Aorta (tissue), 5 donors: ENCODE data around the gene ALOX15B. TPM values are rescaled to one million over a fixed set of nuclear protein-coding genes. Genes with fewer than 3 reads are reported as not detected.

Experiments used
- ATAC-seq: fragments of 200-7000 bp; cut with Tn5 transposase; one replicate; pipeline ENCODE4 v1.9.1; 2022; ENCODE audit warnings: moderate library complexity; ENCODE audit not compliant: low FRiP score
- DNase-seq, 2 donors: peaks; one replicate each; pipeline ENCODE4 v3.0.0-alpha.2; 2020
- H3K27ac ChIP-seq, 2 donors: one replicate each; pipeline ENCODE4 v1.5.1; 2013; ENCODE audit warnings: low read length in 2 of 2, mild to moderate bottlenecking in 2 of 2, moderate library complexity in 2 of 2, control low read depth in 1 of 2, inconsistent platforms in 1 of 2, low read depth in 1 of 2
- H3K27me3 ChIP-seq, 2 donors: one replicate each; pipeline ENCODE4 v1.6.1; 2013; ENCODE audit warnings: control low read depth in 1 of 2, low read length in 1 of 2, mild to moderate bottlenecking in 1 of 2, moderate library complexity in 1 of 2; ENCODE audit not compliant: insufficient read depth in 2 of 2, control insufficient read depth in 1 of 2
- H3K36me3 ChIP-seq, 2 donors: one replicate each; pipeline ENCODE4 v1.6.1; 2013; ENCODE audit warnings: control low read depth in 1 of 2, low read length in 1 of 2, mild to moderate bottlenecking in 1 of 2; ENCODE audit not compliant: insufficient read depth in 2 of 2, control insufficient read depth in 1 of 2
- H3K4me1 ChIP-seq, 2 donors: one replicate each; pipeline ENCODE4 v1.6.1; 2013; ENCODE audit warnings: low read length in 2 of 2, control low read depth in 1 of 2, mild to moderate bottlenecking in 1 of 2, moderate library complexity in 1 of 2; ENCODE audit not compliant: insufficient read depth in 2 of 2, control insufficient read depth in 1 of 2
- H3K4me3 ChIP-seq, 2 donors: one replicate each; pipeline ENCODE4 v1.5.1; 2013; ENCODE audit warnings: low read length in 2 of 2, control low read depth in 1 of 2, mild to moderate bottlenecking in 1 of 2
- H3K9me3 ChIP-seq: one replicate; pipeline ENCODE4 v1.6.1; 2013; ENCODE audit warnings: mild to moderate bottlenecking, low read length; ENCODE audit not compliant: control insufficient read depth
- WGBS, 2 donors: extraction: QIAGEN DNeasy Blood & Tissue Kit; methylation state at CpG; one replicate each; pipeline ENCODE4 v1.1.7; 2013; 5-methylcytosine and 5-hydroxymethylcytosine counted together
- intact Hi-C, 2 donors: fragments of 100-400 bp; cut with DNase I; formaldehyde crosslinking; loops; one replicate each; pipeline versions ENCODE4 v1.14.2 to v1.15.0; 2022
- polyA plus RNA-seq, 2 donors: library from polyadenylated mRNA; stranded (reverse); fragments of 200-250 nt; gene quantifications; one replicate each; pipeline ENCODE4 v1.2.3, GENCODE V29; 2013
- total RNA-seq, 2 donors: library from RNA; stranded (reverse); fragmentation: NEBNext Ultra II Directional; extraction: Animal tissue kit (Norgen Biotek cat#: 25700); gene quantifications; one replicate each; pipeline ENCODE4 v1.2.1, GENCODE V29; 2021
- donor health status: healthy with polysubstance abuse.
- donor health status: Bipolar disorder and iron deficiency.
- donor health status: DM: no; HTN: no; CAD: no.
- donor health status: DM: no; HTN: no; CAD: no.
- donor health status: DM: yes; HTN: yes; CAD: no.

Gene ALOX15B
- total and polyA plus RNA-seq, 4 donors: 0.15 to 2.0 (median 0.65) TPM

DNA sequence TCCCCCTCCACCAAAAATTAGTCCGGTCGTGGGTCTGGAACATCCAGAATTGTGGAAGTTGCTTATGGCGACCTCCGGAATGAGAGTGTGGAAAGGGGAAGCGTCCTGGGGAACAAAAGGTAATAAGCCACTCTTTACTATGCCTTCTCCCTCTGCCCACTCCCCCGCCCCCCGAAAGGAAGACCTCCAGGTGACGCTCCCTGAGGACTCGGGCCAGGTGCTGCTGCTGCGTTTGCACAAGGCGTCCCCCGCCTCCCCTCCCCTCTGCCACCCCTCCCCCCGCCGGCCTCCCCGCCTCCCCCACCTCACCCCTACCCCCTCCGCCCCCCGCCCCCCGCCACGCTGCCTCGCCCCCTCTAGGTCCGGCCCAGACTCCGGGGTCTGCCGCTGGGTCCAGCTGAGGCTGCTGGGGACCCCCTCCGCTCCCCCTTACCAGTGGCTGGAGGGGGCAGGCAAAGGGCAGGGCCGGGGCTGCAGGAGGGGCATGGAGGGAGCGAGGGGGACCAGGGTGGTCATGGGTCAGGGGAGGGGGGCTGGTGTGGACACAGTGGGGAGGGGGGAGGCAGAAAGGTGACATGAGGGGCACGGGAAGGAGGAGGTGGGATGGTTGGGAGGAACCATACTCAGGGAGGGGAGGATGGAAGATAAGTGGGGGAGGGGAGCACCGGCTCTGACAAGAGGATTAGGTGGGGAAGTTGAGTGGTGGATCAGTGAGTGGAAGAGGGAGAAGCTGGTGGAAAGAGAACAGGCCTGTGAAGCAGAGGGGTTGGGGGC lies 25.1 kb downstream of the ALOX15B start:
- WGBS, 2 donors: 10 to 12% methylated on average over 12 to 28 of the region's 28 CpGs
- Histone ChIP-seq H3K36me3 (no peaks in the 10 kb centered on the region), H3K4me3 (no peak overlapping the region), H3K4me1 (no peaks in the 10 kb centered on the region), H3K27me3 (no peaks in the 10 kb centered on the region), H3K27ac (no peak overlapping the region), H3K9me3 (no peaks in the 10 kb centered on the region)
- ATAC-seq (no peak), DNase-seq (peak; percentile 39 to 47)
- intact Hi-C loops: loop anchor here in 1 of 2 donors (10.0 kb wide), 1 partner anchor 51 kb away; the partner anchor contains the start of gene ALOXE3

DNA sequence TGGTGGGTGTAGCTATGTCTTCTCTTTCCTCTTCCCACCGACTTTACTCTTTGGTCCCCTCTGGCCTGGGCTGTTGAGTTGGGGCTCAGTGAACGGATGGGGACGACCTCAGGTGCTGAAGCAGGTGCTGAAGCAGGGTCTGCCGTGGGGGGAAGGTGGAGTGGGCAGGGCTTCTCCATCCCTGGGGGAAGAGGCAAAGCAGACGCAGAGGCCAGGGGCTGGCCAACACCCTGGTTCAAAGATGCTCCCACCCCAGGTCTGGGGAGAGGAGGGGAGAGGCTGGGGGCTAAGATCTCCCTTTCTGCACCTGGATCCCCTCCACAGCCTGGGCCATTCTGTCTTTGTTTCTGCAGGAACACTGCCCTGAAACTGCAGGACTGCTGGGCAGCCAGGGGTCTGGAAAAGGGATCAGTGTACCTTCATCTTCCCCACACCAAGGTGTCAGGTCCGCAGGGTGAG lies 25.7 kb downstream of the ALOX15B start:
- no peaks in the 10 kb centered on the region for H3K27me3 ChIP-seq
- intact Hi-C loops: loop anchor here in 1 of 2 donors (10.0 kb wide), 1 partner anchor 50 kb away; the partner anchor contains the start of gene ALOXE3

DNA sequence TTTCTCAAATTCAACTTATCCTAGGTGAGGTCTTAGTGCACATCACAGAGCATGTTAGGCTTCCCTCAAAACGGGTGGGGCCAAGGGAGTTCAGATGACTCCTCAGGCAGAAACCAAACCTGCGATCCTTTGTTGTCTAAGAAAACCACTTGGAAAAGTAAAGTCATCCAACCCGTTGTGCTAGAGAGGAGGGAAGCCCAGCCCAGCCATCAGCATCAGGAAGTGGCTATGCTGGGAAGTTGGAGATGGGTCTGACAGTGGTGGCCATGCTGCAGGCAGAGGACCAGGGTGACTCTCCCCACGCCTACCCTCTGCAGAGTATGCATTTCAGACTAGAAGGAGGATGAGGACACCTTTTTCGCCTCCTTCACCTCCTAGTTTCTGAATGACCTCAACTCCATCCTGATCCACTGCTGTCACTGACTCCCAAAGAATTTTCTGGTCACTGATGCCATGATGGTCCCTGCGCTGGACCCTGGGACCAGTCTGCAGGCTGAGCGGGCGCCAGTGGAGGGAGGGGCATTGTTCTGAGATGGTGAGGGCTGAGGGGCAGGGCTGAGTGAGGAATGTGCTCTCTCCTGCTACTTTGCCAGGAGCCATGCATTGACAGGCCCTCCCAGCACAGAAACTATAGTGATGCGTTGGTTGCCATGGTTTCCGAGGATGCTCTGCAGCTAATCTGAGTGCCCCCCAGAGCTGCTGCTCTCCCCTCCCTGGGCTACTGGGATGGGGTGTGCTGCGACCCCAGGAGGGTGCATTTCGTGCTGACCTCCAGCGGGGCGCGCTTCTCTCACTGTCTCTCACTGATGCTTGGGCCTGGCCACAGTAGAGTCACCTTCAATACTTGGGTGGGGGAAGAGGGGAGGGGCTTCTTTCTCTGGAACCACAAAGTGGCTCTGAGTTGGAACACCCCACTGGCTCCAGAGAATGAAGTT lies 28.2 kb downstream of the ALOX15B start:
- H3K4me3 ChIP-seq: no peak overlapping the region
- DNase-seq (peak; percentile 13 to 58), ATAC-seq (no peak)
- WGBS, 2 donors: 65 to 68% methylated on average over 15 of the region's 15 CpGs
- H3K27me3 ChIP-seq: no peaks in the 10 kb centered on the region
- H3K4me1 ChIP-seq: no peaks in the 10 kb centered on the region
- intact Hi-C loops: loop anchor here in 1 of 2 donors (10.0 kb wide), 1 partner anchor 48 kb away; the partner anchor contains the start of gene ALOXE3
- no peaks in the 10 kb centered on the region for H3K36me3 ChIP-seq
- H3K9me3 ChIP-seq: no peaks in the 10 kb centered on the region
- H3K27ac ChIP-seq: no peak overlapping the region

More for the DNA sequence above, 25.7 kb downstream of the ALOX15B start:
- 45 to 53% methylated on average over 6 of the region's 6 CpGs for WGBS, 2 donors
- no peaks in the 10 kb centered on the region for H3K36me3 ChIP-seq
- no peaks in the 10 kb centered on the region for H3K9me3 ChIP-seq
- ATAC-seq: no peak
- H3K27ac ChIP-seq: no peak overlapping the region
- no peaks in the 10 kb centered on the region for H3K4me1 ChIP-seq
- DNase-seq: peak; percentile 16 to 56
- H3K4me3 ChIP-seq: no peak overlapping the region

DNA sequence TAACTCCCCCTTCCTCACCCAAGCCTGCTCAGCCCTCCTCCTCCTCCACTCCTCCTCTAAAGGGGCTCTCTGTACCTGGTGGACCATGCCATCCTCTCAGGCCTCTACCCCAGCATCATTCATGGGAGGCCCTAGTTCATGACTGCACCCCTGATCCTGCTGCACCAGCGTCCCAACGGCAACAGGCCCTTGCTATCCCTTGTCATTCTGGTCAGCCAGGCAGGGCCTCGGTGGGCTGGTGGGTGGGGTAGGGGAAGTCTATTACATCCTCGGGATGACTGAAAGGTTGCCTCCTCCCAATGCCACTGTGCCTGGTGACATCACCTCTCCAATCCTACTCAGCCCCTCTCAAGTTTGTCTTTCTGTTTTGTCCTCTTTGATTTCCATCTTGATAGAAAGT lies 28.9 kb downstream of the ALOX15B start:
- DNase-seq: peak; percentile 24 to 54
- Histone ChIP-seq H3K9me3 (no peaks in the 10 kb centered on the region), H3K4me3 (no peak overlapping the region), H3K36me3 (no peaks in the 10 kb centered on the region), H3K4me1 (no peaks in the 10 kb centered on the region), H3K27me3 (no peaks in the 10 kb centered on the region), H3K27ac (no peak overlapping the region)
- intact Hi-C loops: loop anchor here in 1 of 2 donors (10.0 kb wide), 1 partner anchor 47 kb away; the partner anchor contains the start of gene ALOXE3
- ATAC-seq: no peak
- 67 to 77% methylated on average over 4 of the region's 4 CpGs for WGBS, 2 donors

DNA sequence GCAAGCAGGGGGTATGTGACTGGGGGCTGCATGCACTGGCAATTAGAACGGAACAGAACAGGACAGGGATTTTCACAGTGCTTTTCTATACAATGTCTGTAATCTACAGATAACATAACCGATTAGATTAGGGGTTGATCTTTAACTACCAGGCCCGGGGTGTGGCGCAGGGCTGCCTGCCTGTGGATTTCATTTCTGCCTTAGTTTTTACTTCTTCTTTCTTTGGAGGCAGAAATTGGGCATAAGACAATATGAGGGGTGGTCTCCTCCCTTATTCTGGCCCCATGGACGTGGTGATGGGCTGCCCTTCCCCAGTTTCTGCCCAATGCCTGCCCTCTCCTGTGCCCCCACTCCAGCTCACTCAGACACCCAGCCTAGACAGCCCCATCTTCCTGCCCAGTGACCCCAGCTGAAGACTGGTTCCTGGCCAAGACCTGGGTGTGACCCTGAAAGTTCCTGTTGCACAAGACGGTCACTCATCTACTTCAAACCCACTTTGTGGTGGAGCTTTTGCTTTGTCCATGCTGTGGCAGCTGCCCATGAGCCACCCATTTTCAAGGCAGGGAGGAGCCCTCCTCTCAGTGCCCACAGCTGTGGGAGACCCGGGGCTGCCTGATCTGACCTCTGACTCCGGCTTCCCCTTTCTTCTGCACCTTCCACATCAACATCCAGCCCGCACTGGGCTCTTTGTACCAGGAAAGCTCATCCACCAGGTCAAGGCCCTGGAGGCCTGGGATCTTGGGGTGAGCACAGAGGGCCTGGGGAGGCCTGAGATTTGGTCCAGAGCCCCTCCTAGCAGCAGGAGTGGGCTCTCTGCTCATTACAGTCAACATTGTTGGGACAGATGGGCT lies 30.1 kb downstream of the ALOX15B start:
- H3K36me3 ChIP-seq: no peaks in the 10 kb centered on the region
- 76 to 86% methylated on average over 9 of the region's 9 CpGs for WGBS, 2 donors
- intact Hi-C loops: loop anchor here in 1 of 2 donors (10.0 kb wide), 1 partner anchor 46 kb away; the partner anchor contains the start of gene ALOXE3
- no peaks in the 10 kb centered on the region for H3K27me3 ChIP-seq
- H3K27ac ChIP-seq: no peak overlapping the region
- no peak overlapping the region for H3K4me3 ChIP-seq
- no peaks in the 10 kb centered on the region for H3K4me1 ChIP-seq
- no peaks in the 10 kb centered on the region for H3K9me3 ChIP-seq
- DNase-seq: peak; percentile 59 to 70
- no peak for ATAC-seq

DNA sequence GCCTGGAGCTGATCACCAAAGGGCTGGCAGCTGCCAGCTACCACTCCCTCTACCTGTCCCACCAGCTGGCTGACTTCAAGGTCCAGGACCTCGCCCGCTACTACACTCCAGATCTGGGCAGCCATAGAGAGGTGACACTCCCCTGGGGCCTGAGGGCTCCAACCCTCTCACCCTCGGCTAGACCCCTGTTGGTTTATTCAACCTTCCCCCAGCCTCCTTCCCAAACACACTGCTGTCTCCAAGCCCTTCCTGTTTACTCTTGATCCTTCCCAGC lies 30.7 kb downstream of the ALOX15B start:
- Histone ChIP-seq H3K36me3 (no peaks in the 10 kb centered on the region), H3K4me1 (no peaks in the 10 kb centered on the region), H3K9me3 (no peaks in the 10 kb centered on the region), H3K27me3 (no peaks in the 10 kb centered on the region), H3K27ac (no peak overlapping the region), H3K4me3 (no peak overlapping the region)
- DNase-seq (peak in 1 of 2 donors; percentile 30), ATAC-seq (no peak)
- 92 to 94% methylated on average over 3 of the region's 3 CpGs for WGBS, 2 donors
- intact Hi-C loops: loop anchor here in 1 of 2 donors (10.0 kb wide), 1 partner anchor 45 kb away; the partner anchor contains the start of gene ALOXE3

DNA sequence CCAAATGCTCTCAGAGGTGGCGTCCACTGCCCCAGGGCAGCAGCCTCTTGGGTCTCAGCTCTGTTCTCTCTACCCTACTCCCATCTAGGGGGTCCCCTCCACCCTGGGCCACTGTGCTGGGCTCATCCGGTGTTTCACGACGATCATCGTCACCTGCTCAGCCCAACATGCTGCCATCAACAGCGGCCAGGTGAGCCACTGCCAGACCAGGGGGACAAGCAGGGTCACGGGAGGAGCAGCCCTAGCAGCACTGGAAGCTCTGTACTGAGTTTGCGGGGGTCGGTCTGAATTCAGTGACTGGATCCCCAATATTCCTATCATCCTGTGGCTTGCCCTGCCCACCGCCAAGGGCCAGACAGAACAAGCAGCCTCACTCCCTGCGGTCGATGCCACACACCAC lies 32.6 kb downstream of the ALOX15B start:
- intact Hi-C loops: loop anchor here in 1 of 2 donors (10.0 kb wide), 1 partner anchor 233 kb away; no protein-coding TSS in a partner anchor
- no peak for ATAC-seq
- H3K27me3 ChIP-seq: no peaks in the 10 kb centered on the region

DNA sequence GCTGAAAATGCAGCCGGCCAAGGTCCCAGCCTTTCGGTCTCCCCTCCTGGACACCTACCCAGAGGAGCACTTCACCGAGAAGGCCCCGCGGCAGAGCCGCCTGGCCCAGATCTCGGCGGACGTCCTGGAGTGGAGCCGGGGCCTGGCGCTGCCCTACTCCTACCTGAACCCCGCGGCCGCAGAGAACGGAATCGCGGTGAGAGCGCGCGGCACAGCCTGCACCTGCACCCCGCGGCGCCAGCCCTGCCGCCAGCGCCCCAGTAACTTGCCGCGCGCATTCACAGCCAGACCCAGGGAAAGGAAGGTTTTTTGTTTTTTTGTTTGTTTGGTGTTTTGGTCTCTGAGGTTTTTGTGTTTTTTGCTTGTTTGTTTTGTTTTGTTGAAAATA lies 33.5 kb downstream of the ALOX15B start:
- H3K27me3 ChIP-seq: no peaks in the 10 kb centered on the region
- H3K4me1 ChIP-seq: no peaks in the 10 kb centered on the region
- 14 to 15% methylated on average over 28 of the region's 28 CpGs for WGBS, 2 donors
- no peaks in the 10 kb centered on the region for H3K36me3 ChIP-seq
- no peak for ATAC-seq
- peak; percentile 34 to 55 for DNase-seq
- no peak overlapping the region for H3K4me3 ChIP-seq
- no peaks in the 10 kb centered on the region for H3K9me3 ChIP-seq
- intact Hi-C loops: loop anchor here in 1 of 2 donors (10.0 kb wide), 1 partner anchor 232 kb away; no protein-coding TSS in a partner anchor
- H3K27ac ChIP-seq: no peak overlapping the region

More for the DNA sequence above, 32.6 kb downstream of the ALOX15B start:
- Histone ChIP-seq H3K36me3 (no peaks in the 10 kb centered on the region), H3K4me1 (no peaks in the 10 kb centered on the region), H3K27ac (no peak overlapping the region), H3K4me3 (no peak overlapping the region), H3K9me3 (no peaks in the 10 kb centered on the region)
- DNase-seq: peak; percentile 27 to 47
- WGBS, 2 donors: 84 to 95% methylated on average over 12 of the region's 12 CpGs
